Measurements from ENCODE around the gene SPATA32.

DNA sequence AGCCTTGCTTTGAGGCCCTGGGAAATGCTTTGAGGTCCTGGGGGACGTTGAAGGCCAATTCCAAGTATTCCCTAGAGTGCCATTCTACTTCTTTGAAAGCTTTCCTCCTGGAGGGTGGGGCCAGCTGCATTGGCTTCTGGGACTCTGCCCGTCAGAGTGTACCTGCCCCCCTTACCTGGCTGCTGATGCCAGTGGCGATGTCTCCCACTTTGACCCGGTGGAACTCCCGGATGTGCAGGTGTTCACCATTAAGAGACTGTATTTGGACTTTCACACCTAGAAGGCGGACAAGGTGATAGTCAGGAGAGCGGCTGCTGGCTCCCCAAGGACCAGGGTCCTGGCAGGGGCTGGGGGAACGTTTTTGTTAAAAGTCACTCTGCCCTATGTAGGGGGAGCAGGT, 3.1 kb upstream of the SPATA32 start:
- TF ChIP-seq, protein P1, sequence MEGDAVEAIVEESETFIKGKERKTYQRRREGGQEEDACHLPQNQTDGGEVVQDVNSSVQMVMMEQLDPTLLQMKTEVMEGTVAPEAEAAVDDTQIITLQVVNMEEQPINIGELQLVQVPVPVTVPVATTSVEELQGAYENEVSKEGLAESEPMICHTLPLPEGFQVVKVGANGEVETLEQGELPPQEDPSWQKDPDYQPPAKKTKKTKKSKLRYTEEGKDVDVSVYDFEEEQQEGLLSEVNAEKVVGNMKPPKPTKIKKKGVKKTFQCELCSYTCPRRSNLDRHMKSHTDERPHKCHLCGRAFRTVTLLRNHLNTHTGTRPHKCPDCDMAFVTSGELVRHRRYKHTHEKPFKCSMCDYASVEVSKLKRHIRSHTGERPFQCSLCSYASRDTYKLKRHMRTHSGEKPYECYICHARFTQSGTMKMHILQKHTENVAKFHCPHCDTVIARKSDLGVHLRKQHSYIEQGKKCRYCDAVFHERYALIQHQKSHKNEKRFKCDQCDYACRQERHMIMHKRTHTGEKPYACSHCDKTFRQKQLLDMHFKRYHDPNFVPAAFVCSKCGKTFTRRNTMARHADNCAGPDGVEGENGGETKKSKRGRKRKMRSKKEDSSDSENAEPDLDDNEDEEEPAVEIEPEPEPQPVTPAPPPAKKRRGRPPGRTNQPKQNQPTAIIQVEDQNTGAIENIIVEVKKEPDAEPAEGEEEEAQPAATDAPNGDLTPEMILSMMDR (conservative IDR thresholded peaks at IDR 0.05; ENCODE audit: low read depth in 2 of 2), result no peak
- TF ChIP-seq CREB1 (CRISPR knock-in tag; IDR thresholded peaks at IDR 0.05; ENCODE audit: low read depth), result no peak
- no peak for TF ChIP-seq ZNF331 (CRISPR knock-in tag; IDR thresholded peaks at IDR 0.05; ENCODE audit: low read depth)
- TF ChIP-seq EZH2phosphoT487 (IDR thresholded peaks at IDR 0.05; ENCODE audit: unreplicated experiment), result no peak
- TF ChIP-seq, protein P2, sequence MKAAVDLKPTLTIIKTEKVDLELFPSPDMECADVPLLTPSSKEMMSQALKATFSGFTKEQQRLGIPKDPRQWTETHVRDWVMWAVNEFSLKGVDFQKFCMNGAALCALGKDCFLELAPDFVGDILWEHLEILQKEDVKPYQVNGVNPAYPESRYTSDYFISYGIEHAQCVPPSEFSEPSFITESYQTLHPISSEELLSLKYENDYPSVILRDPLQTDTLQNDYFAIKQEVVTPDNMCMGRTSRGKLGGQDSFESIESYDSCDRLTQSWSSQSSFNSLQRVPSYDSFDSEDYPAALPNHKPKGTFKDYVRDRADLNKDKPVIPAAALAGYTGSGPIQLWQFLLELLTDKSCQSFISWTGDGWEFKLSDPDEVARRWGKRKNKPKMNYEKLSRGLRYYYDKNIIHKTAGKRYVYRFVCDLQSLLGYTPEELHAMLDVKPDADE (IDR thresholded peaks at IDR 0.05), result no peak
- no peak for TF ChIP-seq ZNF462 (CRISPR knock-in tag; IDR thresholded peaks at IDR 0.05)
- no peak for TF ChIP-seq POLR2AphosphoS5 (IDR thresholded peaks at IDR 0.05; ENCODE audit: low read depth)
- TF ChIP-seq, protein P3, sequence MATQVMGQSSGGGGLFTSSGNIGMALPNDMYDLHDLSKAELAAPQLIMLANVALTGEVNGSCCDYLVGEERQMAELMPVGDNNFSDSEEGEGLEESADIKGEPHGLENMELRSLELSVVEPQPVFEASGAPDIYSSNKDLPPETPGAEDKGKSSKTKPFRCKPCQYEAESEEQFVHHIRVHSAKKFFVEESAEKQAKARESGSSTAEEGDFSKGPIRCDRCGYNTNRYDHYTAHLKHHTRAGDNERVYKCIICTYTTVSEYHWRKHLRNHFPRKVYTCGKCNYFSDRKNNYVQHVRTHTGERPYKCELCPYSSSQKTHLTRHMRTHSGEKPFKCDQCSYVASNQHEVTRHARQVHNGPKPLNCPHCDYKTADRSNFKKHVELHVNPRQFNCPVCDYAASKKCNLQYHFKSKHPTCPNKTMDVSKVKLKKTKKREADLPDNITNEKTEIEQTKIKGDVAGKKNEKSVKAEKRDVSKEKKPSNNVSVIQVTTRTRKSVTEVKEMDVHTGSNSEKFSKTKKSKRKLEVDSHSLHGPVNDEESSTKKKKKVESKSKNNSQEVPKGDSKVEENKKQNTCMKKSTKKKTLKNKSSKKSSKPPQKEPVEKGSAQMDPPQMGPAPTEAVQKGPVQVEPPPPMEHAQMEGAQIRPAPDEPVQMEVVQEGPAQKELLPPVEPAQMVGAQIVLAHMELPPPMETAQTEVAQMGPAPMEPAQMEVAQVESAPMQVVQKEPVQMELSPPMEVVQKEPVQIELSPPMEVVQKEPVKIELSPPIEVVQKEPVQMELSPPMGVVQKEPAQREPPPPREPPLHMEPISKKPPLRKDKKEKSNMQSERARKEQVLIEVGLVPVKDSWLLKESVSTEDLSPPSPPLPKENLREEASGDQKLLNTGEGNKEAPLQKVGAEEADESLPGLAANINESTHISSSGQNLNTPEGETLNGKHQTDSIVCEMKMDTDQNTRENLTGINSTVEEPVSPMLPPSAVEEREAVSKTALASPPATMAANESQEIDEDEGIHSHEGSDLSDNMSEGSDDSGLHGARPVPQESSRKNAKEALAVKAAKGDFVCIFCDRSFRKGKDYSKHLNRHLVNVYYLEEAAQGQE (IDR thresholded peaks at IDR 0.05; ENCODE audit: unreplicated experiment), result no peak
